IMR-90 (cell line): Measurements from ENCODE around the gene RPN2. TPM values are rescaled to one million over a fixed set of nuclear protein-coding genes. Genes with fewer than 3 reads are reported as not detected.

Experiments
- ATAC-seq: fragments of 200-7000 bp; cut with Tn5 transposase; 2 replicates; pipeline ENCODE4 v1.9.1; 2020; ENCODE audit warnings: low read depth, mild to moderate bottlenecking, moderate library complexity
- BruUV-seq: library from RNA; stranded (reverse); fragments of 400-500 nt; replicated peaks from 2 replicates; lab custom pipeline; 2021; lab: Mats Ljungman, UMichigan
- CTCF ChIA-PET: fragments of 300-600 bp; formaldehyde crosslinking; extraction: SDS; loops from one replicate; lab custom pipeline; 2021; ENCODE audit warnings: antibody characterized with exemption; lab: Yijun Ruan, JAX
- POLR2A ChIA-PET: fragments of 300-600 bp; sonication (Branson Sonifier 250); formaldehyde crosslinking; loops from one replicate; lab custom pipeline; 2022; ENCODE audit warnings: antibody characterized with exemption; ENCODE audit not compliant: unreplicated experiment; lab: Charles Lee
- DNase-seq: peaks from one replicate; pipeline ENCODE4 v3.0.0; 2013
- H2AFZ ChIP-seq: replicated peaks from 2 replicates; pipeline ENCODE3; 2013; ENCODE audit warnings: low read length, mild to moderate bottlenecking; ENCODE audit not compliant: poor library complexity
- H2AK5ac ChIP-seq: 2 replicates; pipeline ENCODE4 v1.6.1; 2013; ENCODE audit warnings: low read depth, low read length, inconsistent platforms
- H2AK9ac ChIP-seq: replicated peaks from 2 replicates; pipeline ENCODE3; 2013; ENCODE audit warnings: mild to moderate bottlenecking, low read depth, low read length, moderate library complexity; ENCODE audit not compliant: poor library complexity
- H2BK120ac ChIP-seq: 2 replicates; pipeline ENCODE4 v1.6.1; 2013; ENCODE audit warnings: low read depth, low read length, inconsistent platforms
- H2BK15ac ChIP-seq: 3 replicates; pipeline ENCODE4 v1.6.1; 2013; ENCODE audit warnings: low read depth, low read length, inconsistent platforms
- H2BK20ac ChIP-seq: 2 replicates; pipeline ENCODE4 v1.6.1; 2013; ENCODE audit warnings: low read depth, mild to moderate bottlenecking, inconsistent platforms, low read length, moderate library complexity
- H2BK5ac ChIP-seq: 2 replicates; pipeline ENCODE4 v1.6.1; 2013; ENCODE audit warnings: mild to moderate bottlenecking, low read depth, low read length, inconsistent platforms; ENCODE audit not compliant: poor library complexity, severe bottlenecking
- H3K14ac ChIP-seq: replicated peaks from 2 replicates; pipeline ENCODE4 v1.6.1; 2013; ENCODE audit warnings: low read depth, low read length, inconsistent platforms
- H3K18ac ChIP-seq: 2 replicates; pipeline ENCODE4 v1.6.1; 2013; ENCODE audit warnings: low read depth, low read length, control low read depth
- H3K23ac ChIP-seq: 2 replicates; pipeline ENCODE4 v1.6.1; 2013; ENCODE audit warnings: low read depth, low read length, inconsistent platforms
- H3K27ac ChIP-seq: 2 replicates; pipeline ENCODE4 v1.5.1; 2013; ENCODE audit warnings: mild to moderate bottlenecking, control low read depth, low read length; ENCODE audit not compliant: insufficient read depth
- H3K27me3 ChIP-seq: 2 replicates; pipeline ENCODE4 v1.6.1; 2013; ENCODE audit warnings: low read length; ENCODE audit not compliant: control insufficient read depth, insufficient read depth
- H3K36me3 ChIP-seq: 2 replicates; pipeline ENCODE4 v1.6.1; 2013; ENCODE audit warnings: low read length, mixed read lengths; ENCODE audit not compliant: control insufficient read depth, insufficient read depth
- H3K4ac ChIP-seq: 2 replicates; pipeline ENCODE4 v1.6.1; 2013; ENCODE audit warnings: low read depth, low read length, inconsistent platforms
- H3K4me1 ChIP-seq: 2 replicates; pipeline ENCODE4 v1.6.1; 2013; ENCODE audit warnings: low read length, mixed read lengths; ENCODE audit not compliant: control insufficient read depth, insufficient read depth
- H3K4me2 ChIP-seq: 2 replicates; pipeline ENCODE4 v1.6.1; 2013; ENCODE audit warnings: low read depth, mild to moderate bottlenecking, control low read depth, low read length, moderate library complexity
- H3K4me3 ChIP-seq: 2 replicates; pipeline ENCODE4 v1.5.1; 2013; ENCODE audit warnings: low read depth, mild to moderate bottlenecking, control low read depth, low read length, moderate library complexity; ENCODE audit not compliant: insufficient read depth
- H3K56ac ChIP-seq: 2 replicates; pipeline ENCODE4 v1.6.1; 2013; ENCODE audit warnings: low read length, inconsistent platforms; ENCODE audit not compliant: insufficient read depth; ENCODE audit errors: extremely low read depth
- H3K79me1 ChIP-seq, 2 experiments: 2 replicates each; pipeline ENCODE4 v1.6.1; 2013; ENCODE audit warnings: low read length in 2 of 2, inconsistent platforms in 1 of 2, low read depth in 1 of 2
- H3K9ac ChIP-seq: 2 replicates; pipeline ENCODE4 v1.6.1; 2013; ENCODE audit warnings: low read depth, low read length, control low read depth
- H3K9me1 ChIP-seq: 2 replicates; pipeline ENCODE4 v1.6.1; 2013; ENCODE audit warnings: low read length, inconsistent platforms; ENCODE audit not compliant: insufficient read depth
- H3K9me3 ChIP-seq: 2 replicates; pipeline ENCODE4 v1.6.1; 2013; ENCODE audit warnings: low read length; ENCODE audit not compliant: control insufficient read depth, insufficient read depth
- H4K20me1 ChIP-seq: 2 replicates; pipeline ENCODE4 v1.6.1; 2013; ENCODE audit warnings: low read length, inconsistent platforms; ENCODE audit not compliant: insufficient read depth
- H4K5ac ChIP-seq: 2 replicates; pipeline ENCODE4 v1.6.1; 2013; ENCODE audit warnings: mild to moderate bottlenecking, low read depth, low read length, control low read depth
- H4K8ac ChIP-seq, 2 experiments: 2 replicates each; pipeline ENCODE4 v1.6.1; 2013; ENCODE audit warnings: low read depth in 2 of 2, low read length in 2 of 2, control low read depth in 1 of 2, inconsistent platforms in 1 of 2
- H4K91ac ChIP-seq: 2 replicates; pipeline ENCODE4 v1.6.1; 2013; ENCODE audit warnings: low read depth, low read length, inconsistent platforms; ENCODE audit not compliant: insufficient read depth
- ELK1 ChIP-seq: fragments of 150-350 bp; IDR thresholded peaks from 2 replicates; pipeline ENCODE4 v1.6.1; 2016; ENCODE audit warnings: low read depth, mild to moderate bottlenecking, low read length, moderate library complexity, borderline replicate concordance
- NFE2L2 ChIP-seq: fragments of 150-350 bp; IDR thresholded peaks from 2 replicates; pipeline ENCODE4 v1.6.1; 2016; ENCODE audit warnings: low read depth, mild to moderate bottlenecking, low read length
- RAD21 ChIP-seq: IDR thresholded peaks from 2 replicates; pipeline ENCODE4 v1.6.1; 2012; ENCODE audit warnings: low read length, improper control_type of control experiment
- RCOR1 ChIP-seq: IDR thresholded peaks from 2 replicates; pipeline ENCODE4 v1.6.1; 2012; ENCODE audit warnings: mild to moderate bottlenecking, low read length, improper control_type of control experiment; ENCODE audit not compliant: insufficient replicate concordance
- SMC3 ChIP-seq: fragments of 150-350 bp; IDR thresholded peaks from 2 replicates; pipeline ENCODE4 v1.6.1; 2016; ENCODE audit warnings: low read depth, mild to moderate bottlenecking, antibody characterized with exemption, low read length, moderate library complexity
- WGBS, 2 experiments: methylation state at CpG; one replicate each; pipeline versions ENCODE4 v1.1.5 to v1.1.7; 2013; ENCODE audit warnings: missing lambda C conversion rate in 2 of 2; ENCODE audit not compliant: insufficient read length in 1 of 2; ENCODE audit errors: extremely low coverage in 2 of 2; 5-methylcytosine and 5-hydroxymethylcytosine counted together
- dilution Hi-C: fragments of 300-500 bp; cut with HindIII; formaldehyde crosslinking; loops from one replicate; pipeline ENCODE4 v1.14.3; 2018; ENCODE audit warnings: low sequenced_read_pairs; ENCODE audit not compliant: unreplicated experiment
- in situ Hi-C: fragments of 300-500 bp; cut with MboI; formaldehyde crosslinking; loops from 3 replicates; pipeline ENCODE4 v1.14.3; 2019; ENCODE audit warnings: low sequenced_read_pairs, inconsistent platforms, mixed read lengths
- intact Hi-C: fragments of 100-400 bp; cut with micrococcal nuclease; formaldehyde crosslinking; loops from 2 replicates; pipeline ENCODE4 v1.10.0; 2022
- polyA plus RNA-seq, 3 experiments: library from polyadenylated mRNA; depleted of rRNA; stranded (reverse); fragments of >200 nt; gene quantifications; 2 replicates each; pipeline ENCODE4 v1.2.3, GENCODE V29; 2012; ENCODE audit warnings: low replicate concordance in 1 of 3
- total RNA-seq: library from RNA; depleted of rRNA; stranded (reverse); fragments of >200 nt; gene quantifications from 2 replicates; pipeline ENCODE4 v1.2.3, GENCODE V29; 2012

The RPN2 gene
- total and polyA plus RNA-seq, 2 of the 4 experiments (the other 2 are of a cell fraction): 305 to 481 TPM

- Histone ChIP-seq H3K4me2 (no peak overlapping the region), H3K56ac (no peak overlapping the region), H3K27me3 (no peaks in the 10 kb centered on the region), H2BK20ac (no peak overlapping the region), H3K14ac (no peak overlapping the region), H2AFZ (no peak overlapping the region), H2BK5ac (no peak overlapping the region), H2AK5ac (no peak overlapping the region), H2AK9ac (no peak overlapping the region), H4K8ac (no peak overlapping the region), H3K9ac (no peak overlapping the region), H3K4me1 (no peaks in the 10 kb centered on the region), H4K20me1 (no peaks in the 10 kb centered on the region), H3K18ac (no peak overlapping the region), H3K27ac (no peak overlapping the region), H4K91ac (no peak overlapping the region), H2BK120ac (no peak overlapping the region), H3K36me3 (peaks cover 75% of the 10 kb centered on the region), H3K23ac (no peak overlapping the region), H3K79me1 (peaks cover 0 to 8% of the 10 kb centered on the region in 2 experiments; a peak in 2 of 4 replicates), H3K4me3 (no peak overlapping the region), H3K9me3 (no peaks in the 10 kb centered on the region), H4K5ac (no peak overlapping the region), H3K4ac (no peak overlapping the region), H3K9me1 (no peaks in the 10 kb centered on the region; the same call in 1 of the 2 replicates), H2BK15ac (no peak overlapping the region)
- POLR2A ChIA-PET: no interaction called here
- no TSS peak for BruUV-seq
- DNase-seq: no peak
- no peak for ATAC-seq
- CTCF ChIA-PET: no interaction called here
- in situ Hi-C loops: no loop called here
- dilution Hi-C loops: no loop called here
- intact Hi-C loops: no loop called here
- no peak for TF ChIP-seq ELK1
- TF ChIP-seq RAD21: no peak
- no peak for TF ChIP-seq NFE2L2
- no peak for TF ChIP-seq SMC3
- no peak for TF ChIP-seq RCOR1
- 95% methylated on average over 11 of the region's 13 CpGs; no CpG with 5 or more reads in 1 of the 2 experiments for WGBS, 2 experiments
These were observed 53.0 kb downstream of the RPN2 start for GRCh38 chr20:37231947-37232630.
